OCI-LY1 (cell line): ENCODE results near the gene PRUNE2.

Experiments
- H2AFZ ChIP-seq: fragments of 200-600 bp; sonication (generic), shearing (Covaris generic); 2 replicates; pipeline ENCODE4 v1.6.0; 2014; ENCODE audit warnings: antibody characterized with exemption, mild to moderate bottlenecking, low read length
- H3F3A ChIP-seq: fragments of 200-600 bp; sonication (generic), shearing (Covaris generic); 2 replicates; pipeline ENCODE4 v1.6.0; 2014; ENCODE audit warnings: mild to moderate bottlenecking, antibody characterized with exemption, low read length, moderate library complexity; ENCODE audit not compliant: insufficient read depth
- H3K27ac ChIP-seq: fragments of 200-600 bp; sonication (generic); 2 replicates; pipeline ENCODE4 v1.5.1; 2014; ENCODE audit warnings: low read length, mixed run types, mild to moderate bottlenecking, low read depth; ENCODE audit not compliant: poor library complexity, severe bottlenecking
- H3K27me3 ChIP-seq: fragments of 200-600 bp; sonication (generic); 2 replicates; pipeline ENCODE4 v1.6.0; 2014; ENCODE audit warnings: antibody characterized with exemption, mild to moderate bottlenecking, low read length, moderate library complexity; ENCODE audit not compliant: insufficient read depth
- H3K36me3 ChIP-seq: fragments of 200-600 bp; sonication (generic); 2 replicates; pipeline ENCODE4 v1.6.1; 2014; ENCODE audit warnings: mild to moderate bottlenecking, antibody characterized with exemption, low read length, moderate library complexity, mixed read lengths; ENCODE audit not compliant: insufficient read depth
- H3K4me1 ChIP-seq: fragments of 200-600 bp; sonication (generic); 2 replicates; pipeline ENCODE4 v1.5.1; 2014; ENCODE audit warnings: mild to moderate bottlenecking, low read length, moderate library complexity; ENCODE audit not compliant: insufficient read depth, severe bottlenecking
- H3K4me2 ChIP-seq: fragments of 200-600 bp; sonication (generic), shearing (Covaris generic); 2 replicates; pipeline ENCODE4 v1.6.1; 2014; ENCODE audit warnings: low read length
- H3K4me3 ChIP-seq: fragments of 200-600 bp; sonication (generic); 2 replicates; pipeline ENCODE4 v1.5.1; 2014; ENCODE audit warnings: low read length, low read depth, mild to moderate bottlenecking, mixed read lengths; ENCODE audit not compliant: poor library complexity, severe bottlenecking
- H3K79me2 ChIP-seq: fragments of 200-600 bp; shearing (Covaris generic); 2 replicates; pipeline ENCODE4 v1.6.1; 2016; ENCODE audit warnings: mixed run types, low read length, mixed read lengths; ENCODE audit not compliant: insufficient read depth
- H3K9ac ChIP-seq: fragments of 200-600 bp; sonication (generic), shearing (Covaris generic); 2 replicates; pipeline ENCODE4 v1.6.1; 2014; ENCODE audit warnings: mild to moderate bottlenecking, low read length, mixed read lengths
- H3K9me2 ChIP-seq: fragments of 200-600 bp; sonication (generic), shearing (Covaris generic); 2 replicates; pipeline ENCODE4 v1.6.1; 2014; ENCODE audit warnings: low read depth, mild to moderate bottlenecking, low read length, mixed read lengths
- H3K9me3 ChIP-seq: fragments of 200-600 bp; shearing (Covaris generic); 2 replicates; pipeline ENCODE4 v1.6.1; 2014; ENCODE audit warnings: low read length, mixed read lengths
- H4K20me1 ChIP-seq: fragments of 200-600 bp; sonication (generic), shearing (Covaris generic); 2 replicates; pipeline ENCODE4 v1.6.0; 2016; ENCODE audit warnings: mild to moderate bottlenecking, low read length; ENCODE audit not compliant: insufficient read depth
- CTCF ChIP-seq: fragments of 200-600 bp; sonication (generic), shearing (Covaris generic); IDR thresholded peaks from 2 replicates; pipeline ENCODE4 v1.5.1; 2017; ENCODE audit warnings: mild to moderate bottlenecking, antibody characterized with exemption, low read length, moderate library complexity, mixed read lengths
- EZH2 ChIP-seq: fragments of 200-600 bp; sonication (generic), shearing (Covaris generic); IDR thresholded peaks from 2 replicates; pipeline ENCODE4 v1.8.0; 2017; ENCODE audit warnings: borderline replicate concordance, mixed run types, mild to moderate bottlenecking, antibody characterized with exemption, low read length, moderate library complexity, mixed read lengths

Gene PRUNE2

GRCh38 chr9:76904661-76905457, 1.1 kb downstream of the PRUNE2 start:
- Histone ChIP-seq H3K9me2 (no peaks in the 10 kb centered on the region), H4K20me1 (no peaks in the 10 kb centered on the region), H3K4me1 (no peaks in the 10 kb centered on the region), H2AFZ (no peak overlapping the region), H3K9me3 (no peaks in the 10 kb centered on the region), H3K79me2 (no peaks in the 10 kb centered on the region), H3K4me2 (no peak overlapping the region), H3K4me3 (no peak overlapping the region), H3K36me3 (no peaks in the 10 kb centered on the region), H3K27me3 (0 out of 2 replicates have a peak, but pooled peaks cover 4% of the 10 kb centered on the region), H3K27ac (no peak overlapping the region), H3K9ac (no peak overlapping the region), H3F3A (no peaks in the 10 kb centered on the region)
- no peak for TF ChIP-seq EZH2
- TF ChIP-seq CTCF = no peak

- Histone ChIP-seq H3K27ac (no peak overlapping the region), H3K9me2 (no peaks in the 10 kb centered on the region), H4K20me1 (no peaks in the 10 kb centered on the region), H3K4me2 (no peak overlapping the region), H3K4me1 (no peaks in the 10 kb centered on the region), H3K36me3 (no peaks in the 10 kb centered on the region), H3K9me3 (no peaks in the 10 kb centered on the region), H3K9ac (no peak overlapping the region), H3F3A (no peaks in the 10 kb centered on the region), H3K79me2 (no peaks in the 10 kb centered on the region), H2AFZ (no peak overlapping the region), H3K4me3 (no peak overlapping the region), H3K27me3 (0 out of 2 replicates have a peak, but pooled peaks cover 4% of the 10 kb centered on the region)
- no peak for TF ChIP-seq CTCF
- no peak for TF ChIP-seq EZH2
These were observed 3.5 kb downstream of the PRUNE2 start for GRCh38 chr9:76902395-76902794.

GRCh38 chr9:76901801-76902200, 4.1 kb downstream of the PRUNE2 start:
- H3K4me3 ChIP-seq = no peak overlapping the region
- H2AFZ ChIP-seq = no peak overlapping the region
- H3K4me2 ChIP-seq = no peak overlapping the region
- no peaks in the 10 kb centered on the region for H3K79me2 ChIP-seq
- no peaks in the 10 kb centered on the region for H4K20me1 ChIP-seq
- H3K27ac ChIP-seq = no peak overlapping the region
- TF ChIP-seq CTCF (no peak), EZH2 (no peak)
- no peaks in the 10 kb centered on the region for H3K36me3 ChIP-seq
- H3K4me1 ChIP-seq = no peaks in the 10 kb centered on the region
- no peaks in the 10 kb centered on the region for H3F3A ChIP-seq
- H3K9me3 ChIP-seq = no peaks in the 10 kb centered on the region
- 0 out of 2 replicates have a peak, but pooled peaks cover 4% of the 10 kb centered on the region for H3K27me3 ChIP-seq
- no peak overlapping the region for H3K9ac ChIP-seq
- H3K9me2 ChIP-seq = no peaks in the 10 kb centered on the region
